Stimulated activated naive B cell treated with anti-CD40 and anti-IgM and Interleukin-4, amounts not matched to agents 10 μg/mL and 1 μg/mL and 100 μg/mL, for 72 hours (primary cell): ENCODE data around the gene IL2RA.
"Not testable (repeated sequence)": the region's sequence is repeated elsewhere in the genome, so short reads cannot be mapped to it uniquely, and the experiment has no call there.

Experiments
- ATAC-seq, 2 donors: fragments of 150-1000 bp; cut with Tn5 transposase; replicated peaks; 2 replicates each; pipeline ENCODE4 v1.10.0; 2021; ENCODE audit warnings: moderate library complexity in 1 of 2
- DNase-seq: peaks from one replicate; pipeline ENCODE4 v3.0.0; 2021
- H3K27ac Mint-ChIP-seq: one replicate; pipeline ENCODE4 v1.8.0; 2022; ENCODE audit warnings: mild to moderate bottlenecking, mixed read lengths
- H3K27me3 Mint-ChIP-seq, 2 donors: one replicate each; pipeline ENCODE4 v1.8.0; 2022; ENCODE audit warnings: mixed read lengths in 2 of 2
- H3K36me3 Mint-ChIP-seq, 2 donors: one replicate each; pipeline ENCODE4 v1.8.0; 2022; ENCODE audit warnings: mixed read lengths in 2 of 2, mild to moderate bottlenecking in 1 of 2
- H3K4me1 Mint-ChIP-seq, 2 donors: one replicate each; pipeline ENCODE4 v1.8.0; 2022; ENCODE audit warnings: mixed read lengths in 2 of 2, mild to moderate bottlenecking in 1 of 2
- H3K4me3 Mint-ChIP-seq, 2 donors: one replicate each; pipeline ENCODE4 v1.8.0; 2022; ENCODE audit warnings: mild to moderate bottlenecking in 2 of 2, mixed read lengths in 2 of 2, moderate library complexity in 1 of 2
- H3K9me3 Mint-ChIP-seq, 2 donors: one replicate each; pipeline ENCODE4 v1.8.0; 2022; ENCODE audit warnings: mixed read lengths in 2 of 2, mild to moderate bottlenecking in 1 of 2

Gene IL2RA

GRCh38 chr10:6071181-6072175 is 9.3 kb upstream of the IL2RA start:
- DNase-seq, result no peak
- H3K9me3 Mint-ChIP-seq, result no peaks in the 10 kb centered on the region
- H3K4me1 Mint-ChIP-seq, result peaks cover 55 to 66% of the 10 kb centered on the region in 2 donors
- peak overlapping the region; percentile 95 for H3K27ac Mint-ChIP-seq
- H3K4me3 Mint-ChIP-seq, result peak overlapping the region; percentile 51 to 56
- ATAC-seq, result peak in 1 of 2 donors; percentile 4
- peaks cover 1 to 3% of the 10 kb centered on the region in 2 donors for H3K36me3 Mint-ChIP-seq
- H3K27me3 Mint-ChIP-seq, result no peaks in the 10 kb centered on the region

- Mint-ChIP-seq H3K36me3 (peaks cover 1 to 3% of the 10 kb centered on the region in 2 donors), H3K9me3 (no peaks in the 10 kb centered on the region), H3K27me3 (no peaks in the 10 kb centered on the region), H3K4me3 (peak overlapping the region; percentile 17 to 60), H3K27ac (peak overlapping the region; percentile 96), H3K4me1 (peaks cover 61 to 73% of the 10 kb centered on the region in 2 donors)
- ATAC-seq (peak; percentile 13 to 17), DNase-seq (no peak)
Measured at GRCh38 chr10:6070660-6071059, 8.5 kb upstream of the IL2RA start.

- H3K27ac Mint-ChIP-seq, result peak overlapping the region; percentile 96
- ATAC-seq (peak; percentile 42 to 56), DNase-seq (no peak)
- no peaks in the 10 kb centered on the region for H3K27me3 Mint-ChIP-seq
- H3K9me3 Mint-ChIP-seq, result no peaks in the 10 kb centered on the region
- peaks cover 1 to 3% of the 10 kb centered on the region in 2 donors for H3K36me3 Mint-ChIP-seq
- peak overlapping the region; percentile 10 to 13 for H3K4me3 Mint-ChIP-seq
- peaks cover 62 to 73% of the 10 kb centered on the region in 2 donors for H3K4me1 Mint-ChIP-seq
Measured at GRCh38 chr10:6069081-6069931, 7.1 kb upstream of the IL2RA start.

- Mint-ChIP-seq H3K36me3 (peaks cover 1 to 3% of the 10 kb centered on the region in 2 donors), H3K4me1 (peaks cover 57 to 69% of the 10 kb centered on the region in 2 donors), H3K9me3 (no peaks in the 10 kb centered on the region), H3K4me3 (peak overlapping the region; percentile 42 to 55), H3K27me3 (no peaks in the 10 kb centered on the region), H3K27ac (peak overlapping the region; percentile 96)
- DNase-seq, result peak; percentile 66
- peak; percentile 72 to 73 for ATAC-seq
Measured at GRCh38 chr10:6068422-6068821, 6.3 kb upstream of the IL2RA start.

- Mint-ChIP-seq H3K27ac (no peak overlapping the region), H3K4me3 (no peak overlapping the region), H3K27me3 (no peaks in the 10 kb centered on the region), H3K9me3 (no peaks in the 10 kb centered on the region), H3K4me1 (peaks cover 55 to 66% of the 10 kb centered on the region in 2 donors), H3K36me3 (peaks cover 1 to 3% of the 10 kb centered on the region in 2 donors)
- no peak for ATAC-seq
- no peak for DNase-seq
Measured at GRCh38 chr10:6068006-6068405, 5.8 kb upstream of the IL2RA start.

GRCh38 chr10:6067457-6067856 is 5.3 kb upstream of the IL2RA start:
- Mint-ChIP-seq H3K9me3 (no peaks in the 10 kb centered on the region), H3K27me3 (no peaks in the 10 kb centered on the region), H3K27ac (peak overlapping the region; percentile 44), H3K4me1 (peaks cover 59 to 68% of the 10 kb centered on the region in 2 donors), H3K4me3 (peak overlapping the region in 1 of 2 donors; percentile 2), H3K36me3 (peaks cover 1 to 3% of the 10 kb centered on the region in 2 donors)
- ATAC-seq, result no peak
- no peak for DNase-seq

GRCh38 chr10:6065835-6066234 is 3.7 kb upstream of the IL2RA start:
- no peak for DNase-seq

GRCh38 chr10:6065406-6065805 is 3.2 kb upstream of the IL2RA start:
- Mint-ChIP-seq H3K9me3 (no peaks in the 10 kb centered on the region), H3K27me3 (no peaks in the 10 kb centered on the region), H3K4me3 (no peak overlapping the region), H3K27ac (no peak overlapping the region), H3K36me3 (peaks cover under 1 to 1% of the 10 kb centered on the region in 2 donors), H3K4me1 (peaks cover 51 to 65% of the 10 kb centered on the region in 2 donors)
- DNase-seq (no peak), ATAC-seq (no peak)

More at GRCh38 chr10:6065835-6066234, 3.7 kb upstream of the IL2RA start:
- Mint-ChIP-seq H3K4me3 (no peak overlapping the region), H3K27me3 (no peaks in the 10 kb centered on the region), H3K27ac (no peak overlapping the region), H3K9me3 (no peaks in the 10 kb centered on the region), H3K36me3 (peaks cover 1 to 3% of the 10 kb centered on the region in 2 donors), H3K4me1 (peaks cover 53 to 66% of the 10 kb centered on the region in 2 donors)
- no peak for ATAC-seq

- H3K4me3 Mint-ChIP-seq, H3K27me3 Mint-ChIP-seq, H3K9me3 Mint-ChIP-seq, H3K36me3 Mint-ChIP-seq, DNase-seq, ATAC-seq: not testable (repeated sequence)
- peaks cover 51 to 65% of the 10 kb centered on the region in 2 donors for H3K4me1 Mint-ChIP-seq
- peak overlapping the region; percentile 20 for H3K27ac Mint-ChIP-seq
Measured at GRCh38 chr10:6064726-6065125, 2.6 kb upstream of the IL2RA start.

- Mint-ChIP-seq H3K27ac (no peak overlapping the region), H3K27me3 (no peaks in the 10 kb centered on the region), H3K36me3 (peaks cover 1 to 7% of the 10 kb centered on the region in 2 donors), H3K4me1 (peaks cover 49 to 65% of the 10 kb centered on the region in 2 donors), H3K4me3 (no peak overlapping the region), H3K9me3 (no peaks in the 10 kb centered on the region)
- no peak for ATAC-seq
- no peak for DNase-seq
Measured at GRCh38 chr10:6064119-6064518, 2.0 kb upstream of the IL2RA start.

- Mint-ChIP-seq H3K4me3 (peak overlapping the region; percentile 81), H3K27ac (peak overlapping the region; percentile 88), H3K27me3 (no peaks in the 10 kb centered on the region), H3K36me3 (peaks cover 3 to 16% of the 10 kb centered on the region in 2 donors), H3K9me3 (no peaks in the 10 kb centered on the region), H3K4me1 (peaks cover 51 to 68% of the 10 kb centered on the region in 2 donors)
- DNase-seq (no peak), ATAC-seq (no peak)
Measured at GRCh38 chr10:6061056-6061455, 1.1 kb downstream of the IL2RA start.

- peaks cover 49 to 76% of the 10 kb centered on the region in 2 donors for H3K4me1 Mint-ChIP-seq
- ATAC-seq (no peak), DNase-seq (no peak)
- peaks cover 3 to 21% of the 10 kb centered on the region in 2 donors for H3K36me3 Mint-ChIP-seq
- peak overlapping the region; percentile 49 to 81 for H3K4me3 Mint-ChIP-seq
- H3K27ac Mint-ChIP-seq, result peak overlapping the region; percentile 88
- no peaks in the 10 kb centered on the region for H3K27me3 Mint-ChIP-seq
- no peaks in the 10 kb centered on the region for H3K9me3 Mint-ChIP-seq
Measured at GRCh38 chr10:6059506-6059905, 2.7 kb downstream of the IL2RA start.

GRCh38 chr10:6058682-6059475 is 3.3 kb downstream of the IL2RA start:
- ATAC-seq (peak; percentile 64 to 66), DNase-seq (no peak)
- Mint-ChIP-seq H3K9me3 (no peaks in the 10 kb centered on the region), H3K36me3 (peaks cover 3 to 25% of the 10 kb centered on the region in 2 donors), H3K27me3 (no peaks in the 10 kb centered on the region), H3K4me1 (peaks cover 55 to 82% of the 10 kb centered on the region in 2 donors), H3K27ac (peak overlapping the region; percentile 88), H3K4me3 (peak overlapping the region; percentile 57 to 81)
